Measurements from ENCODE around the gene NKAIN4. TPM values are rescaled to one million over a fixed set of nuclear protein-coding genes. Genes with fewer than 3 reads are reported as not detected.

The NKAIN4 gene
- total RNA-seq, 1 experiment from 2014 or later: not detected

DNA sequence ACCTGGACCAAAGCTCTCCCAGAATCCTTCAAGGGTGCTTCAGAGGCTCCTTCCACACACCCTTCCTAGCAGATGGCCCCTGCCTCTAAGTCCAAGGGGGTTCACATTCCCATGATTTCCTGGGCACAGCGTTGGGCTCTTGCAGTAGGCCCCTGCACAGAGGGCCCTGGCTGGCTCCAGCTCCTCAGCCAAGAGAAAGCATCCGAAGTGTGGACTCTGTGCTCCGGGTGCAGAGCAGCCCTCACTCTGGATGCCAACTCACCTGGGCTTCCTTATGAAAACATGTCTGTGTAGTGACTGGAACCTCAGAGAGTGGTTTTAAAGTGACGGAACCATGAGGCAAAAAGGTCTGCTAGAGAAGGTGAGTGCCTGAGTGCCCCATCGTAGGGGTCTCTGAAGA is 49.9 kb downstream of the NKAIN4 start:
- Histone ChIP-seq H3K4me3 (ENCODE audit: low read length) (no peak overlapping the region), H3K27me3 (ENCODE audit: low read length) (no peaks in the 10 kb centered on the region), H3K9me3 (ENCODE audit: low read length) (no peaks in the 10 kb centered on the region), H3K4me1 (ENCODE audit: insufficient read depth, low read length) (peaks cover 10% of the 10 kb centered on the region; the same call in 1 of the 2 replicates), H3K4me2 (ENCODE audit: low read length) (no peak overlapping the region), H3F3A (ENCODE audit: low read length, unreplicated experiment) (no peaks in the 10 kb centered on the region), H3K36me3 (ENCODE audit: low read depth, low read length) (peaks cover 64% of the 10 kb centered on the region), H3K27ac (ENCODE audit: low read length) (no peak overlapping the region), H3K79me2 (ENCODE audit: low read length) (peaks cover 100% of the 10 kb centered on the region), H3K9ac (ENCODE audit: low read length) (no peak overlapping the region), H4K20me1 (ENCODE audit: low read length) (peaks cover 78% of the 10 kb centered on the region), H3K9me2 (replicated peaks; ENCODE audit: low read length) (no peaks in the 10 kb centered on the region), H2AFZ (ENCODE audit: low read length) (no peak overlapping the region)
- ATAC-seq (no peak), DNase-seq (no peak)
- intact Hi-C loops (cut with micrococcal nuclease): no loop called here
- CTCF ChIA-PET: no interaction called here
- BruUV-seq (replicated peaks): no TSS peak
- TF ChIP-seq, protein P1, sequence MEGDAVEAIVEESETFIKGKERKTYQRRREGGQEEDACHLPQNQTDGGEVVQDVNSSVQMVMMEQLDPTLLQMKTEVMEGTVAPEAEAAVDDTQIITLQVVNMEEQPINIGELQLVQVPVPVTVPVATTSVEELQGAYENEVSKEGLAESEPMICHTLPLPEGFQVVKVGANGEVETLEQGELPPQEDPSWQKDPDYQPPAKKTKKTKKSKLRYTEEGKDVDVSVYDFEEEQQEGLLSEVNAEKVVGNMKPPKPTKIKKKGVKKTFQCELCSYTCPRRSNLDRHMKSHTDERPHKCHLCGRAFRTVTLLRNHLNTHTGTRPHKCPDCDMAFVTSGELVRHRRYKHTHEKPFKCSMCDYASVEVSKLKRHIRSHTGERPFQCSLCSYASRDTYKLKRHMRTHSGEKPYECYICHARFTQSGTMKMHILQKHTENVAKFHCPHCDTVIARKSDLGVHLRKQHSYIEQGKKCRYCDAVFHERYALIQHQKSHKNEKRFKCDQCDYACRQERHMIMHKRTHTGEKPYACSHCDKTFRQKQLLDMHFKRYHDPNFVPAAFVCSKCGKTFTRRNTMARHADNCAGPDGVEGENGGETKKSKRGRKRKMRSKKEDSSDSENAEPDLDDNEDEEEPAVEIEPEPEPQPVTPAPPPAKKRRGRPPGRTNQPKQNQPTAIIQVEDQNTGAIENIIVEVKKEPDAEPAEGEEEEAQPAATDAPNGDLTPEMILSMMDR (conservative IDR thresholded peaks at IDR 0.05; ENCODE audit: low read depth, low read length): no peak
- TF ChIP-seq EZH2phosphoT487 (IDR thresholded peaks at IDR 0.05; ENCODE audit: borderline replicate concordance, low read length) (no peak), EZH2 (IDR thresholded peaks at IDR 0.05; ENCODE audit: low read length, unreplicated experiment) (no peak)
- POLR2A ChIA-PET (ENCODE audit: unreplicated experiment): no interaction called here

DNA sequence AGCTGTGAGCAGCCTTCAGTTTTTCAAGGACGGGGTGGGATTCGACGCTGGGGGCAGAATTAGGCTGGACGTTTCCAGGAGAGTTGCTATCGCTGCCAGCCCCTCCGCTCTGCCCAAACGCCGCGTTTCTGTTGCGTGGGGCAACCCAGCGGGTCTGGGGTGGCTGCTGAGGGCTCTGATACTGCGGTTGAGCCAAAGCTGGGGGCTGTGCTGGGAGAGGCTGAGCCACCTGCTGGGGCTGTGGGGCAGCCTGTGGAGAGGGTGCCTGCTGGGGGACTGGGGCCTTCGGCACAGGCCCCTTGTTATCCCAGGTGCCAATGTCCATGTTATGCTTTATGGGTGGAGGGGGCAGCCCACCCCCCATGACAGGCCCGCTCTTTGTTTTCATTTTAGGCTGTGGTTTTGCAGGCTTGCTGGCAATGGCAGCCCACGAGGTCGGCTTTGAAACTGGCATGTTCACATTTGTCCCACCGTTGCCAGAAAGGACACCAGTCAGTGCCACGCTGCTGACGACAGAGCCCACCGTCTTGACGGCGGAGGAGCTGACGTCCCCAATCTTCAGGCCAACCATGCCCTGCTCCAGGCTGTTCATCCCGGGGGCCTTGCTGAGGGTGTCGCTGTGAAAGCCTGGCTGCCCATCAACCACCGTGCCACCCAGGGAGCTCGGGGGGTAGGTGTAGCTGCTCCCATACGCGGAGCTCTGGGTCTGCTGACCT is 51.3 kb downstream of the NKAIN4 start:
- ChIA-PET CTCF (no interaction called here), POLR2A (ENCODE audit: unreplicated experiment) (no interaction called here)
- Histone ChIP-seq H2AFZ (ENCODE audit: low read length) (no peak overlapping the region), H3K9me3 (ENCODE audit: low read length) (no peaks in the 10 kb centered on the region), H3K9me2 (replicated peaks; ENCODE audit: low read length) (no peaks in the 10 kb centered on the region), H3K27me3 (ENCODE audit: low read length) (no peaks in the 10 kb centered on the region), H3K4me1 (ENCODE audit: insufficient read depth, low read length) (peaks cover 17% of the 10 kb centered on the region), H3F3A (ENCODE audit: low read length, unreplicated experiment) (no peaks in the 10 kb centered on the region), H3K27ac (ENCODE audit: low read length) (no peak overlapping the region), H3K36me3 (ENCODE audit: low read depth, low read length) (peaks cover 54% of the 10 kb centered on the region), H3K9ac (ENCODE audit: low read length) (no peak overlapping the region), H4K20me1 (ENCODE audit: low read length) (peaks cover 81% of the 10 kb centered on the region), H3K4me3 (ENCODE audit: low read length) (no peak overlapping the region), H3K79me2 (ENCODE audit: low read length) (peaks cover 100% of the 10 kb centered on the region), H3K4me2 (ENCODE audit: low read length) (no peak overlapping the region)
- intact Hi-C loops (cut with micrococcal nuclease): no loop called here
- BruUV-seq (replicated peaks): TSS peak; percentile 16
- no peak for TF ChIP-seq EZH2 (IDR thresholded peaks at IDR 0.05; ENCODE audit: low read length, unreplicated experiment)
- TF ChIP-seq EZH2phosphoT487 (IDR thresholded peaks at IDR 0.05; ENCODE audit: borderline replicate concordance, low read length): no peak
- TF ChIP-seq, protein P1 (conservative IDR thresholded peaks at IDR 0.05; ENCODE audit: low read depth, low read length): no peak
- DNase-seq: no peak
- ATAC-seq: no peak

DNA sequence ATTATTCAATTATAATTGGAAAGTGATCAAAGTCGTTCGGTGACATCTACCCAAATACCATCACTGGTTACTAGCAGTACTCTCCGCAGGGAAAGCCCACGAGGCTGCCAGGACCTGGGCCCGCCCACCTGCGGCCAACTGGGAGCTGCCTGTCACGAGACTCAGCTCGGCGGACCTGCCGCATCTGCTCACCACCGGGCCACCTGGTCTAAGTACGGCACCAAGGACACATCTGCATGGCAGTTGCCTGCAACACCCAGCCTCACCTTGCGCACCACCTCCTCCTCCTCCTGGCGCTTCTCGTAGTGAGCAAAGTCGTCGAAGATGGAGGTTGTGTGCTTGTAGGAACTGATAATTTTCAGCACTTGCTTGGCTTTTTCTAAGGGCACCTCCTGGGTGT is 52.2 kb downstream of the NKAIN4 start:
- no peak overlapping the region for H3K4me3 ChIP-seq (ENCODE audit: low read length)
- CTCF ChIA-PET: no interaction called here
- no peak overlapping the region for H3K4me2 ChIP-seq (ENCODE audit: low read length)
- H2AFZ ChIP-seq (ENCODE audit: low read length): no peak overlapping the region
- no TSS peak for BruUV-seq (replicated peaks)
- intact Hi-C loops (cut with micrococcal nuclease): no loop called here
- DNase-seq (no peak), ATAC-seq (no peak)
- no peaks in the 10 kb centered on the region for H3F3A ChIP-seq (ENCODE audit: low read length, unreplicated experiment)
- no peaks in the 10 kb centered on the region for H3K9me2 ChIP-seq (replicated peaks; ENCODE audit: low read length)
- no peak overlapping the region for H3K27ac ChIP-seq (ENCODE audit: low read length)
- H3K27me3 ChIP-seq (ENCODE audit: low read length): no peaks in the 10 kb centered on the region
- H3K9ac ChIP-seq (ENCODE audit: low read length): no peak overlapping the region
- POLR2A ChIA-PET (ENCODE audit: unreplicated experiment): no interaction called here
- no peak for TF ChIP-seq EZH2 (IDR thresholded peaks at IDR 0.05; ENCODE audit: low read length, unreplicated experiment)
- TF ChIP-seq, protein P1 (conservative IDR thresholded peaks at IDR 0.05; ENCODE audit: low read depth, low read length): no peak
- TF ChIP-seq EZH2phosphoT487 (IDR thresholded peaks at IDR 0.05; ENCODE audit: borderline replicate concordance, low read length): no peak
- H3K9me3 ChIP-seq (ENCODE audit: low read length): no peaks in the 10 kb centered on the region
- H3K4me1 ChIP-seq (ENCODE audit: insufficient read depth, low read length): peaks cover 21% of the 10 kb centered on the region
- H3K79me2 ChIP-seq (ENCODE audit: low read length): peaks cover 100% of the 10 kb centered on the region
- peaks cover 56% of the 10 kb centered on the region for H3K36me3 ChIP-seq (ENCODE audit: low read depth, low read length)
- peaks cover 91% of the 10 kb centered on the region for H4K20me1 ChIP-seq (ENCODE audit: low read length)
